Bronchial epithelial cell (primary cell): Measurements from ENCODE around the gene RAD50. TPM values are rescaled to one million over a fixed set of nuclear protein-coding genes. Genes with fewer than 3 reads are reported as not detected.
"Not testable (repeated sequence)": the region's sequence is repeated elsewhere in the genome, so short reads cannot be mapped to it uniquely, and the experiment has no call there.

ENCODE experiments used
- DNase-seq: peaks from one replicate; pipeline ENCODE4 v3.0.0-alpha.2; 2010; ENCODE audit warnings: low read depth
- FAIRE-seq: peaks from 2 replicates; lab custom pipeline; 2011; peaks lifted over from hg19 to GRCh38; lab: Jason Lieb, UNC
- H3K27me3 ChIP-seq: 2 replicates; pipeline ENCODE4 v1.5.1; 2011; ENCODE audit warnings: low read length; ENCODE audit not compliant: control insufficient read depth, insufficient read depth
- H3K36me3 ChIP-seq: 2 replicates; pipeline ENCODE4 v1.5.1; 2011; ENCODE audit warnings: low read length; ENCODE audit not compliant: control insufficient read depth, insufficient read depth
- H3K4me3 ChIP-seq: 2 replicates; pipeline ENCODE4 v1.5.1; 2011; ENCODE audit warnings: mild to moderate bottlenecking, low read depth, low read length, control low read depth
- total RNA-seq: library from RNA; depleted of rRNA; stranded (reverse); fragments of >200 nt; gene quantifications from 2 replicates; pipeline ENCODE4 v1.2.1, GENCODE V29; 2014
- TF ChIP-seq, protein P1 (sequence below): IDR thresholded peaks from 2 replicates; pipeline ENCODE4 v1.5.1; 2011; ENCODE audit warnings: mild to moderate bottlenecking, moderate library complexity, low read length, control low read depth, inconsistent platforms; ENCODE audit not compliant: insufficient read depth, severe bottlenecking

RAD50 gene
- total RNA-seq, 1 donor from 2014 or later, result 29.2 TPM

DNA sequence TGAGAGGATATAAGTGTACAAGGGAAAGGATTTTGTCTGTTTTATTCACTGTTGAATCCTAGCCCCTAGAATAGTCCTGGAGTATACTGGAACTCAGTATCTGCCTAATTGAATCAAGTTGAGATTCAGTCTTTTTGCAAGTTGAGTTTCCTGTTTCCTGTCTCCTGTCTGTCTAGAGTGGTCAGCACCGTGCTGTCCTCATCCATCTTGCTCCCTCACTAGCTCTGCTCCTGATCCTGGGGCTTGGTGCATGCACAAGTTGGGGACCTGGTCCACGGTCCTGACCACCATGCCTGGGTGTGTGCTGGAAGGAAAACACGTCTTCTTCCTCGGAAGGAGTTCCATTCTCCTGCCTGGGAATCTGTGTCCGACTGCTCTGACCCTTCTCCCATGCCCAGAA lies 16.6 kb upstream of the RAD50 start:
- Histone ChIP-seq H3K36me3 (no peaks in the 10 kb centered on the region), H3K27me3 (peaks cover 2% of the 10 kb centered on the region), H3K4me3 (no peak overlapping the region)
- TF ChIP-seq, protein P1, sequence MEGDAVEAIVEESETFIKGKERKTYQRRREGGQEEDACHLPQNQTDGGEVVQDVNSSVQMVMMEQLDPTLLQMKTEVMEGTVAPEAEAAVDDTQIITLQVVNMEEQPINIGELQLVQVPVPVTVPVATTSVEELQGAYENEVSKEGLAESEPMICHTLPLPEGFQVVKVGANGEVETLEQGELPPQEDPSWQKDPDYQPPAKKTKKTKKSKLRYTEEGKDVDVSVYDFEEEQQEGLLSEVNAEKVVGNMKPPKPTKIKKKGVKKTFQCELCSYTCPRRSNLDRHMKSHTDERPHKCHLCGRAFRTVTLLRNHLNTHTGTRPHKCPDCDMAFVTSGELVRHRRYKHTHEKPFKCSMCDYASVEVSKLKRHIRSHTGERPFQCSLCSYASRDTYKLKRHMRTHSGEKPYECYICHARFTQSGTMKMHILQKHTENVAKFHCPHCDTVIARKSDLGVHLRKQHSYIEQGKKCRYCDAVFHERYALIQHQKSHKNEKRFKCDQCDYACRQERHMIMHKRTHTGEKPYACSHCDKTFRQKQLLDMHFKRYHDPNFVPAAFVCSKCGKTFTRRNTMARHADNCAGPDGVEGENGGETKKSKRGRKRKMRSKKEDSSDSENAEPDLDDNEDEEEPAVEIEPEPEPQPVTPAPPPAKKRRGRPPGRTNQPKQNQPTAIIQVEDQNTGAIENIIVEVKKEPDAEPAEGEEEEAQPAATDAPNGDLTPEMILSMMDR, result no peak
- FAIRE-seq (no peak), DNase-seq (no peak)

DNA sequence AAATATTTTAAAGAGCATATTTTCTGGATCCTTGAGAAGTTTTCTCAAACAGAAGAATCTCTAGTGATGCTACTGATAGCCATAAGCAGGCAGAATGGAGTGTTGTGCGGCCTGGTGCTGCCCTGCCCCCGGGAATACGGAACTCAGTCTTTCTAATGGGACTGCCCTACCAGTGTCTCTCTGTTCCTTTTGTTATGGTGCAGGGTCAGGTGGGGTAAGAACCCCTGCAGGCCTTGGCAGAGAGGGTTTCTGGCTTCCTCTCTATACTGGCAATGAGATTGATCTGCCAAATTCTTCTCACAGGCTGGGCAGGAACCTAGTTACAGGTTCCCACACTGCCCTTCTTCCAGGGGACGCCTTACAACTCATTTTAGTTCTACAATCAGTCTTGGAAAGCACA lies 16.0 kb upstream of the RAD50 start:
- Histone ChIP-seq H3K4me3 (no peak overlapping the region), H3K36me3 (no peaks in the 10 kb centered on the region), H3K27me3 (no peaks in the 10 kb centered on the region)
- DNase-seq, result no peak
- TF ChIP-seq, protein P1, result no peak
- FAIRE-seq, result no peak

DNA sequence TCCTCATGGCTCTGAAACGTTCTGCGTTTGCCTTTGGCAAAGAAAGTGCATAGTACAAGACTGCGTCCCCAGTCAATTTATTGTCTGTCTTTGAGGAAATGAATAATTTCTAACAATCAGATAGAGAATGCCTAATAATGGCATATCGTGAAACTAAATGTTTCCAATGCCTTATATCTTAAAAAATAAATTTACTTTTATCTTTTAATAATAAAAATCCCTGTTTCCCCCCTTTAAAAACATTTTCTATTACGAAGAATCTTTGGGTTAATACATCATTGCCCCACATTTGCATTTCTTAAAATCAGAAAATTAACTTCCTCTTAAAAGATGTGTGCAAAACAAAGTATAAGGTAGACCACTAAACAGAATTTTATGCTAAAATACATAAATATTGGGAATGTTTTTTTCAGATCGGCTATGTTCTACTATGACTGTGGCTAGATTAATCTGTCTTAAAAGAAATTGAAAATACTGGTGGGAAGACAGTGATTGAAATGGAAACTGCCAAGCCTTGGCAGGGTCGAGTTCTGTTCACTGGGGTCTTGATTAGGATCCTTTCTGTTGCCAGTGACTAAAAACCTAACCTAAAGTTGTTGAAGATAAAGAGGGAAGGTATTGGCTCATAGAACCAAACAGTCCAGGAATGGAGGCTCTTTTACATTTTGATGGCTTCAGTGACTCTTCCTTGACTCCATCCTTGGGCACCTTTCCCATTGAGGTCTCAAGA lies 13.1 kb upstream of the RAD50 start, which contains the start of gene IL5:
Gene IL5, minus strand, starts transcription at position 51 of the 730 bp plus-strand sequence. Its CDS starts 44 bp downstream, at position 7.
- DNase-seq (no peak), FAIRE-seq (no peak)
- TF ChIP-seq, protein P1, result no peak
- no peak within 1 kb of the TSS for H3K4me3 ChIP-seq
- H3K27me3 ChIP-seq, result no peaks in the 10 kb centered on the region
- no peaks in the 10 kb centered on the region for H3K36me3 ChIP-seq

DNA sequence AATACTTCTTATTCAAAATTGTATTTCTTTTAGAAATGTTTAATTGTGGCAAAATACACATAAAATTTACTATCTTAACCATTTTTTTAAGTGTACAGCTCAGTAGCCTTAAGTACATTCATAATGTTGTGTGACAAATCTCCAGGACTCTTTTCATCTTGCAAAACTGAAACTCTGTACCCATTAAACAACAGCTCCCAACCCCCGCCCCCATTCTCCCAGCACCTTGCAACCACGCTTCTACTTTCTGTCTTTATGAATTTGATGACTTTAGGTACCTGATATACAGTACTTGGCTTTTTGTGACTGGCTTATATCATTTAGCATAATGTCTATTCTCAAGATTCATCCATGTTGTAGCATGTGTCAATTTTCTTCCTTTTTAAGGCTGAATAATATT lies 10.7 kb upstream of the RAD50 start:
- Histone ChIP-seq H3K27me3 (no peaks in the 10 kb centered on the region), H3K4me3 (no peak overlapping the region), H3K36me3 (no peaks in the 10 kb centered on the region)
- TF ChIP-seq, protein P1, result no peak
- DNase-seq, result no peak
- no peak for FAIRE-seq

DNA sequence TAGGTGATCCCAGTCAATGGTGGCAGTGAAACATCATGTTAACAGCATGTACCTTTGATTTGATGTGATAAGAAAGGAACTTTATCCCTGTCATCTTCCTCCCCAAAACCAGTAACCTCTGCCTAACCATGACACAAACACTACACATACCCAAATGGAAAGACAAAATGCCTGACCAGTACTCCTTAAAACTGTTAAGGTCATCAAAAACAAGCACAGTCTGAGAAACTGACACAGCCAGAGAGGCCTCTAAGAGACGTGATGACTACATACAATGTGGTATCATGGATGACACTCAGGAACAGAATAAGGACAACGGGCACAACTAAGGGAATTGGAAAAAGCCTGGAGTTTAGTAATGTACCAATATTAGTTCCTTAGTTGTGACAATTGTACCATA lies 9.5 kb upstream of the RAD50 start:
- TF ChIP-seq, protein P1, result no peak
- FAIRE-seq (no peak), DNase-seq (no peak)
- H3K4me3 ChIP-seq, result no peak overlapping the region
- H3K27me3 ChIP-seq, result no peaks in the 10 kb centered on the region
- no peaks in the 10 kb centered on the region for H3K36me3 ChIP-seq

DNA sequence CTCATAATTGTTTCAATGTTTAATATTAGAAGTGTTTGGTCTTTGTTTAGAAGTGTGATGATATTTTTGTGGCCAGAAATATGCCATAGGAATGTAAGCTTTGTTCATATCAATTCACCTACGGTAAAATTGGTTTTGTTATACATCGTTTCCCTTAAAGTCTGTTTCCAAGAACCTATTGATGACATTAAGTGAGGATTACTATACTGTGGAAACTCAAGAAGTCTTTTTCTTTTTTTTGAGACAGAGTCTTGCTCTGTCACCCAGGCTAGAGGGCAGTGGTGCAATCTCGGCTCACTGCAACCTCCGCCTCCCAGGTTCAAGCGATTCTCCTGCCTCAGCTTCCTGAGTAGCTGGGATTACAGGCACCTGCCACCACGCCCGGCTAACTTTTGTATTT lies 7.9 kb upstream of the RAD50 start:
- FAIRE-seq, result not testable (repeated sequence)

More for the DNA sequence above, 7.9 kb upstream of the RAD50 start:
- H3K4me3 ChIP-seq, H3K36me3 ChIP-seq, DNase-seq, H3K27me3 ChIP-seq: not testable (repeated sequence)
